Panc1 (cell line): ENCODE results near the gene USH1C. TPM values are rescaled to one million over a fixed set of nuclear protein-coding genes. Genes with fewer than 3 reads are reported as not detected.

Experiments
- ATAC-seq: fragments of 200-7000 bp; cut with Tn5 transposase; 2 replicates; pipeline ENCODE4 v1.9.1; 2020; ENCODE audit warnings: mild to moderate bottlenecking, moderate library complexity
- BruUV-seq: library from RNA; stranded (reverse); fragments of 400-500 nt; replicated peaks from 2 replicates; lab custom pipeline; 2021; lab: Mats Ljungman, UMichigan
- CTCF ChIA-PET: fragments of 300-600 bp; sonication (Branson Sonifier 250); formaldehyde crosslinking; loops from one replicate; lab custom pipeline; 2022; ENCODE audit warnings: antibody characterized with exemption; lab: Charles Lee
- POLR2A ChIA-PET: fragments of 300-600 bp; sonication (Branson Sonifier 250); formaldehyde crosslinking; loops from one replicate; lab custom pipeline; 2022; ENCODE audit warnings: antibody characterized with exemption; lab: Charles Lee
- DNase-seq: peaks from one replicate; pipeline ENCODE4 v3.0.0-alpha.2; 2010; ENCODE audit warnings: low read depth, low spot score
- H3K27ac ChIP-seq: 2 replicates; pipeline ENCODE4 v1.5.1; 2011; ENCODE audit warnings: mild to moderate bottlenecking, low read length, inconsistent platforms
- H3K27me3 ChIP-seq: fragments of 200-500 bp; sonication (Bioruptor generic); 2 replicates; pipeline ENCODE4 v1.6.0; 2014; ENCODE audit warnings: low read length, inconsistent platforms; ENCODE audit not compliant: control insufficient read depth, insufficient read depth
- H3K36me3 ChIP-seq: fragments of 200-500 bp; sonication (Bioruptor generic); 2 replicates; pipeline ENCODE4 v1.5.1; 2014; ENCODE audit warnings: inconsistent platforms, mild to moderate bottlenecking, low read length, moderate library complexity; ENCODE audit not compliant: control insufficient read depth, insufficient read depth
- H3K4me1 ChIP-seq: 2 replicates; pipeline ENCODE4 v1.5.1; 2011; ENCODE audit warnings: inconsistent platforms, mild to moderate bottlenecking, low read length, moderate library complexity; ENCODE audit not compliant: control insufficient read depth, insufficient read depth
- H3K4me3 ChIP-seq, 2 experiments: 2 replicates each; pipeline ENCODE4 v1.5.1; 2011 to 2012; ENCODE audit warnings: low read depth in 2 of 2, low read length in 2 of 2, mild to moderate bottlenecking in 2 of 2, inconsistent platforms in 1 of 2, moderate library complexity in 1 of 2
- H3K9me3 ChIP-seq: fragments of 200-500 bp; sonication (Bioruptor generic); 2 replicates; pipeline ENCODE4 v1.5.1; 2014; ENCODE audit warnings: low read depth, mild to moderate bottlenecking, inconsistent platforms, low read length, moderate library complexity; ENCODE audit not compliant: control insufficient read depth, insufficient read depth
- POLR2AphosphoS5 ChIP-seq: IDR thresholded peaks from 2 replicates; pipeline ENCODE4 v1.6.1; 2012; ENCODE audit warnings: mild to moderate bottlenecking, low read depth, low read length, moderate library complexity
- SIN3A ChIP-seq: IDR thresholded peaks from 2 replicates; pipeline ENCODE4 v1.6.1; 2012; ENCODE audit warnings: low read depth, mild to moderate bottlenecking, low read length, moderate library complexity, borderline replicate concordance; ENCODE audit not compliant: insufficient read depth
- TCF7L2 ChIP-seq: IDR thresholded peaks from 2 replicates; pipeline ENCODE4 v1.6.1; 2011; ENCODE audit warnings: mild to moderate bottlenecking, low read depth, low read length, inconsistent platforms
- in situ Hi-C: cut with HindIII; loops from 2 replicates; pipeline ENCODE4 v1.10.0; 2016; ENCODE audit warnings: low sequenced_read_pairs, low pct_unique_long_range_greater_than_20kb
- intact Hi-C: fragments of 100-400 bp; cut with micrococcal nuclease; formaldehyde crosslinking; loops from one replicate; pipeline ENCODE4 v1.10.0; 2022; ENCODE audit not compliant: unreplicated experiment
- total RNA-seq: library from RNA; stranded (reverse); gene quantifications from one replicate; pipeline ENCODE4 v1.2.1, GENCODE V29; 2021; ENCODE audit not compliant: unreplicated experiment
- TF ChIP-seq, protein P1 (sequence below): fragments of 450-650 bp; IDR thresholded peaks from 2 replicates; pipeline ENCODE4 v1.5.1; 2017; ENCODE audit warnings: mild to moderate bottlenecking
- TF ChIP-seq, protein P2 (sequence below), 2 experiments: IDR thresholded peaks; 2 replicates each; pipeline ENCODE4 v1.6.1; 2011 to 2012; ENCODE audit warnings: low read depth in 2 of 2, control low read depth in 1 of 2, low read length in 1 of 2, mild to moderate bottlenecking in 1 of 2, moderate library complexity in 1 of 2; ENCODE audit not compliant: insufficient read depth in 1 of 2

The USH1C gene
- total RNA-seq, 1 experiment from 2014 or later = not detected

DNA sequence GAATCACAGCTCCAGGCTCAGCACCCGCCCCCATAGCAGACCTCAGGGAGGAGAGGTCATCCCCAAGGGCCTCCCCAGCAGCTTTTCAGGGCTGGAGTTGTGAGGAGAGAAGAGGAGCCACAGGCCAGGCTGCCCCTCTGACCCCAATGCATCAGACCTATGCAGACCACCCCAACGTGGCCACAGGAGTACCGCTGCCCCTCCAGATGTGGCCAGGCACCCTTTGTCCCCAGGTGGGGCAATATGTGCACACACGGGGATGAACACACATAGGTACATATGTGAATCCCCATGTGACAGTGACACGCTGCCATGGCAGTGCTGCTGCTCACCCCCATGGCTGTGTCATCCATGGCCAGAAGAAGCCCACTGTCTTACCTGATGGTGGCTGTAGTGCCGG lies 10.9 kb downstream of the USH1C start:
- DNase-seq (no peak), ATAC-seq (no peak)
- in situ Hi-C loops (no loop called here), intact Hi-C loops (no loop called here)
- Histone ChIP-seq H3K4me3 (no peak overlapping the region), H3K9me3 (no peaks in the 10 kb centered on the region), H3K27ac (no peak overlapping the region), H3K36me3 (no peaks in the 10 kb centered on the region), H3K4me1 (no peaks in the 10 kb centered on the region), H3K27me3 (peaks cover 3% of the 10 kb centered on the region)
- TF ChIP-seq, protein P1, sequence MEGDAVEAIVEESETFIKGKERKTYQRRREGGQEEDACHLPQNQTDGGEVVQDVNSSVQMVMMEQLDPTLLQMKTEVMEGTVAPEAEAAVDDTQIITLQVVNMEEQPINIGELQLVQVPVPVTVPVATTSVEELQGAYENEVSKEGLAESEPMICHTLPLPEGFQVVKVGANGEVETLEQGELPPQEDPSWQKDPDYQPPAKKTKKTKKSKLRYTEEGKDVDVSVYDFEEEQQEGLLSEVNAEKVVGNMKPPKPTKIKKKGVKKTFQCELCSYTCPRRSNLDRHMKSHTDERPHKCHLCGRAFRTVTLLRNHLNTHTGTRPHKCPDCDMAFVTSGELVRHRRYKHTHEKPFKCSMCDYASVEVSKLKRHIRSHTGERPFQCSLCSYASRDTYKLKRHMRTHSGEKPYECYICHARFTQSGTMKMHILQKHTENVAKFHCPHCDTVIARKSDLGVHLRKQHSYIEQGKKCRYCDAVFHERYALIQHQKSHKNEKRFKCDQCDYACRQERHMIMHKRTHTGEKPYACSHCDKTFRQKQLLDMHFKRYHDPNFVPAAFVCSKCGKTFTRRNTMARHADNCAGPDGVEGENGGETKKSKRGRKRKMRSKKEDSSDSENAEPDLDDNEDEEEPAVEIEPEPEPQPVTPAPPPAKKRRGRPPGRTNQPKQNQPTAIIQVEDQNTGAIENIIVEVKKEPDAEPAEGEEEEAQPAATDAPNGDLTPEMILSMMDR = no peak
- TF ChIP-seq, protein P2, sequence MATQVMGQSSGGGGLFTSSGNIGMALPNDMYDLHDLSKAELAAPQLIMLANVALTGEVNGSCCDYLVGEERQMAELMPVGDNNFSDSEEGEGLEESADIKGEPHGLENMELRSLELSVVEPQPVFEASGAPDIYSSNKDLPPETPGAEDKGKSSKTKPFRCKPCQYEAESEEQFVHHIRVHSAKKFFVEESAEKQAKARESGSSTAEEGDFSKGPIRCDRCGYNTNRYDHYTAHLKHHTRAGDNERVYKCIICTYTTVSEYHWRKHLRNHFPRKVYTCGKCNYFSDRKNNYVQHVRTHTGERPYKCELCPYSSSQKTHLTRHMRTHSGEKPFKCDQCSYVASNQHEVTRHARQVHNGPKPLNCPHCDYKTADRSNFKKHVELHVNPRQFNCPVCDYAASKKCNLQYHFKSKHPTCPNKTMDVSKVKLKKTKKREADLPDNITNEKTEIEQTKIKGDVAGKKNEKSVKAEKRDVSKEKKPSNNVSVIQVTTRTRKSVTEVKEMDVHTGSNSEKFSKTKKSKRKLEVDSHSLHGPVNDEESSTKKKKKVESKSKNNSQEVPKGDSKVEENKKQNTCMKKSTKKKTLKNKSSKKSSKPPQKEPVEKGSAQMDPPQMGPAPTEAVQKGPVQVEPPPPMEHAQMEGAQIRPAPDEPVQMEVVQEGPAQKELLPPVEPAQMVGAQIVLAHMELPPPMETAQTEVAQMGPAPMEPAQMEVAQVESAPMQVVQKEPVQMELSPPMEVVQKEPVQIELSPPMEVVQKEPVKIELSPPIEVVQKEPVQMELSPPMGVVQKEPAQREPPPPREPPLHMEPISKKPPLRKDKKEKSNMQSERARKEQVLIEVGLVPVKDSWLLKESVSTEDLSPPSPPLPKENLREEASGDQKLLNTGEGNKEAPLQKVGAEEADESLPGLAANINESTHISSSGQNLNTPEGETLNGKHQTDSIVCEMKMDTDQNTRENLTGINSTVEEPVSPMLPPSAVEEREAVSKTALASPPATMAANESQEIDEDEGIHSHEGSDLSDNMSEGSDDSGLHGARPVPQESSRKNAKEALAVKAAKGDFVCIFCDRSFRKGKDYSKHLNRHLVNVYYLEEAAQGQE (IDR thresholded peaks at IDR 0.05; ENCODE audit: insufficient read depth in 1 of 2, low read depth in 2 of 2, low read length in 1 of 2) = no peak
- TF ChIP-seq SIN3A = no peak
- TF ChIP-seq POLR2AphosphoS5 = no peak
- TF ChIP-seq TCF7L2 = no peak
- CTCF ChIA-PET = no interaction called here
- no TSS peak for BruUV-seq
- POLR2A ChIA-PET = no interaction called here

DNA sequence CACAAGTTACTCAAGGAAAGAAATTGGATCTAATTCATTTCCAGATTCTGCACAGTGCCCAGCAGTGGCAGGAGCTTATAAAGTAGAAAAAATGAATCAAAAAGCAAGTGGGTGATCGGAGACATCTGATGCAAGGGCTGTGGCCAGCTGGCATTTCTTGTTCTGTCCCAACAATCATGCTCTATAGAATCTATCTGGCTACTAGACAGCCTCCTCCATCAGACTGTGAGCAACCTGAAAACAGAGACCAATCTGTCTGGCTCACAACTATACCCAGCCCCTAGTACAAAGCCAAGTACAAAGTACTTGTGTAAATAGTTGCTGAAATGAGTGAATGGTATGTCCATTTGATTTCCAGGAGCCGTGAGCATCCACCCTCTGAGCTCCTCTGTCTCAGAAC lies 11.4 kb downstream of the USH1C start:
- intact Hi-C loops (no loop called here), in situ Hi-C loops (no loop called here)
- H3K36me3 ChIP-seq = no peaks in the 10 kb centered on the region
- TF ChIP-seq, protein P2 (IDR thresholded peaks at IDR 0.05; ENCODE audit: insufficient read depth in 1 of 2, low read depth in 2 of 2, low read length in 1 of 2) = no peak
- no peak for TF ChIP-seq POLR2AphosphoS5
- no peak for TF ChIP-seq TCF7L2
- TF ChIP-seq, protein P1 = no peak
- no peak for TF ChIP-seq SIN3A
- H3K9me3 ChIP-seq = no peaks in the 10 kb centered on the region
- H3K27ac ChIP-seq = no peak overlapping the region
- ChIA-PET POLR2A (interaction anchor here (1.1 kb wide), 1 partner anchor 11 kb away, joined by 3 read pairs; no protein-coding TSS in a partner anchor), CTCF (no interaction called here)
- BruUV-seq = no TSS peak
- no peak overlapping the region for H3K4me3 ChIP-seq
- H3K27me3 ChIP-seq = peaks cover 3% of the 10 kb centered on the region
- no peaks in the 10 kb centered on the region for H3K4me1 ChIP-seq
- DNase-seq = no peak
- no peak for ATAC-seq
